Suprapubic skin (tissue), 4 donors: ENCODE data around the gene RAB24.

ENCODE experiments used
- EP300 ChIP-seq: sonication (generic); formaldehyde crosslinking; IDR thresholded peaks from one replicate; pipeline ENCODE4 v1.6.1; 2017; ENCODE audit warnings: antibody characterized with exemption
- POLR2A ChIP-seq, 2 donors: fragments of 450-650 bp; IDR thresholded peaks; one replicate each; pipeline ENCODE4 v1.6.1; 2017; ENCODE audit warnings: antibody characterized with exemption in 2 of 2, mild to moderate bottlenecking in 2 of 2, moderate library complexity in 2 of 2
- POLR2AphosphoS5 ChIP-seq, 3 donors: sonication (generic); formaldehyde crosslinking; IDR thresholded peaks; one replicate each; pipeline ENCODE4 v1.6.1; 2017; ENCODE audit warnings: antibody characterized with exemption in 3 of 3
- TF ChIP-seq, protein P1 (sequence below), 2 donors: fragments of 200-600 bp in 1 of 2; fragments of 450-650 bp in 1 of 2; sonication (generic) in 1 of 2; IDR thresholded peaks; one replicate each; pipeline ENCODE4 v1.5.1; 2016 to 2019; ENCODE audit warnings: antibody characterized with exemption in 2 of 2, mild to moderate bottlenecking in 1 of 2, moderate library complexity in 1 of 2

DNA sequence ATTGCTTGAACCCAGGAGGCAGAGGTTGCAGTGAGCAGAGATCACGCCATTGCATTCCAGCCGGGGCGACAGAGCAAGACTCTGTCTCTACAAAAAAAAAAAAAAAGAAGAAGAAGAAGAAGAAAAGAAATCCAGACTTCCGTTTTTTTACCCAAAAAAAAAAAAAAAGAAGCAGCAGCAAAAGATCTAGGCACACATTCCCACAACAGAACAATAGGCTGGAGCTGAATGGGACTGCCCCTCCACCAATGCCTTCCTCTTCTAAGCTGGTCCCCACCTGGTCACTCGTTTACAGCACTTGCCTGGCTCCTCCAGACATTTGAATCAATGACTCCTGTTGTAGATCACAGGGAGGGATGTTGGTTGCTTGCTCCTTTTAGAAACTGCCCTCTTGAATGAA, 49.6 kb upstream of the RAB24 start:
- no peak for TF ChIP-seq POLR2A (IDR thresholded peaks at IDR 0.05)
- TF ChIP-seq, protein P1, sequence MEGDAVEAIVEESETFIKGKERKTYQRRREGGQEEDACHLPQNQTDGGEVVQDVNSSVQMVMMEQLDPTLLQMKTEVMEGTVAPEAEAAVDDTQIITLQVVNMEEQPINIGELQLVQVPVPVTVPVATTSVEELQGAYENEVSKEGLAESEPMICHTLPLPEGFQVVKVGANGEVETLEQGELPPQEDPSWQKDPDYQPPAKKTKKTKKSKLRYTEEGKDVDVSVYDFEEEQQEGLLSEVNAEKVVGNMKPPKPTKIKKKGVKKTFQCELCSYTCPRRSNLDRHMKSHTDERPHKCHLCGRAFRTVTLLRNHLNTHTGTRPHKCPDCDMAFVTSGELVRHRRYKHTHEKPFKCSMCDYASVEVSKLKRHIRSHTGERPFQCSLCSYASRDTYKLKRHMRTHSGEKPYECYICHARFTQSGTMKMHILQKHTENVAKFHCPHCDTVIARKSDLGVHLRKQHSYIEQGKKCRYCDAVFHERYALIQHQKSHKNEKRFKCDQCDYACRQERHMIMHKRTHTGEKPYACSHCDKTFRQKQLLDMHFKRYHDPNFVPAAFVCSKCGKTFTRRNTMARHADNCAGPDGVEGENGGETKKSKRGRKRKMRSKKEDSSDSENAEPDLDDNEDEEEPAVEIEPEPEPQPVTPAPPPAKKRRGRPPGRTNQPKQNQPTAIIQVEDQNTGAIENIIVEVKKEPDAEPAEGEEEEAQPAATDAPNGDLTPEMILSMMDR (IDR thresholded peaks at IDR 0.05) = no peak
- TF ChIP-seq POLR2AphosphoS5 (IDR thresholded peaks at IDR 0.05) = no peak
- TF ChIP-seq EP300 = no peak
